HepG2 (cell line): ENCODE results near the gene BPIFA1. TPM values are rescaled to one million over a fixed set of nuclear protein-coding genes. Genes with fewer than 3 reads are reported as not detected.

Experiments used
- ATAC-seq: fragments of 200-7000 bp; cut with Tn5 transposase; 3 replicates; pipeline ENCODE4 v1.9.1; 2020; ENCODE audit warnings: mild to moderate bottlenecking, moderate library complexity
- BruUV-seq: library from RNA; stranded (reverse); fragments of 400-500 nt; replicated peaks from 2 replicates; lab custom pipeline; 2021; lab: Mats Ljungman, UMichigan
- CTCF ChIA-PET: fragments of 300-600 bp; formaldehyde crosslinking; extraction: SDS; loops from one replicate; lab custom pipeline; 2021; ENCODE audit warnings: low total read pairs, inconsistent platforms, low intra/inter-chr PET ratio; lab: Yijun Ruan, JAX
- POLR2A ChIA-PET: fragments of 350-600 bp; sonication (Branson Sonifier 250); formaldehyde crosslinking; loops from one replicate; lab custom pipeline; 2020; ENCODE audit warnings: antibody characterized with exemption, inconsistent platforms; lab: Yijun Ruan, JAX
- DNase-seq: peaks from one replicate; pipeline ENCODE4 v3.0.0-alpha.2; 2015; ENCODE audit warnings: low spot score
- FAIRE-seq: peaks from 3 replicates; lab custom pipeline; 2011; peaks lifted over from hg19 to GRCh38; lab: Jason Lieb, UNC
- H2AFZ ChIP-seq: one replicate; pipeline ENCODE4 v1.6.1; 2011; ENCODE audit warnings: low read length, inconsistent platforms
- H3K27ac ChIP-seq: fragments of 300-600 bp; 3 replicates; pipeline ENCODE4 v1.8.0; 2011; ENCODE audit warnings: mixed run types, mild to moderate bottlenecking, mixed read lengths, low read length, inconsistent platforms; ENCODE audit not compliant: insufficient read depth; ENCODE audit errors: extremely low read length
- H3K27me3 ChIP-seq, 2 experiments: fragments of 200-600 bp in 1 of 2; 2 replicates in 1 of 2; 3 replicates in 1 of 2; pipeline versions ENCODE4 v1.6.0 to v1.8.0; 2011; ENCODE audit warnings: low read length in 2 of 2, mild to moderate bottlenecking in 2 of 2, moderate library complexity in 2 of 2, inconsistent platforms in 1 of 2; ENCODE audit not compliant: insufficient read depth in 2 of 2, control insufficient read depth in 1 of 2
- H3K36me3 ChIP-seq, 2 experiments: fragments of 200-600 bp in 1 of 2; replicated peaks in 1 of 2; 2 replicates in 1 of 2; 3 replicates in 1 of 2; pipeline versions ENCODE4 v1.5.1 to v1.8.0; 2011; ENCODE audit warnings: low read length in 2 of 2, inconsistent platforms in 1 of 2; ENCODE audit not compliant: insufficient read depth in 2 of 2, control insufficient read depth in 1 of 2
- H3K4me1 ChIP-seq: 2 replicates; pipeline ENCODE4 v1.5.1; 2012; ENCODE audit warnings: low read length, inconsistent platforms; ENCODE audit not compliant: insufficient read depth
- H3K4me2 ChIP-seq: 2 replicates; pipeline ENCODE4 v1.6.0; 2011; ENCODE audit warnings: low read depth, low read length, inconsistent platforms
- H3K4me3 ChIP-seq, 3 experiments: fragments of 200-600 bp in 1 of 3; sonication (generic), shearing (Covaris generic) in 1 of 3; replicated peaks in 1 of 3; 2 replicates each; pipeline ENCODE4 v1.5.1; 2011 to 2016; ENCODE audit warnings: low read length in 3 of 3, inconsistent platforms in 2 of 3, low read depth in 2 of 3, mild to moderate bottlenecking in 2 of 3, control low read depth in 1 of 3, mixed read lengths in 1 of 3; ENCODE audit not compliant: insufficient read depth in 1 of 3
- H3K79me2 ChIP-seq: one replicate; pipeline ENCODE4 v1.6.1; 2011; ENCODE audit warnings: low read length, inconsistent platforms; ENCODE audit not compliant: insufficient read depth
- H3K9ac ChIP-seq: 2 replicates; pipeline ENCODE4 v1.6.0; 2011; ENCODE audit warnings: mild to moderate bottlenecking, low read depth, low read length, inconsistent platforms; ENCODE audit not compliant: insufficient read depth
- H3K9me3 ChIP-seq: 2 replicates; pipeline ENCODE4 v1.5.1; 2012; ENCODE audit warnings: mild to moderate bottlenecking, low read length
- H4K20me1 ChIP-seq: 2 replicates; pipeline ENCODE4 v1.6.0; 2011; ENCODE audit warnings: inconsistent platforms, mild to moderate bottlenecking, low read length, moderate library complexity; ENCODE audit not compliant: insufficient read depth
- JARID2 ChIP-seq: sonication (generic); formaldehyde crosslinking; IDR thresholded peaks from 2 replicates; pipeline ENCODE4 v1.8.1; 2023; ENCODE audit warnings: missing genetic modification reagents, inconsistent platforms; ENCODE audit not compliant: insufficient replicate concordance
- PPARG ChIP-seq: conservative IDR thresholded peaks from 2 replicates; pipeline ENCODE4 v1.6.1; 2016; ENCODE audit warnings: missing biosample characterization, missing genetic modification reagents
- SETDB1 ChIP-seq: sonication (generic); formaldehyde crosslinking; IDR thresholded peaks from 2 replicates; pipeline ENCODE4 v1.5.1; 2020; ENCODE audit warnings: missing genetic modification reagents, mild to moderate bottlenecking, borderline replicate concordance
- ZNF331 ChIP-seq: sonication (generic); formaldehyde crosslinking; IDR thresholded peaks from 2 replicates; pipeline ENCODE4 v1.4.0; 2020; ENCODE audit warnings: missing genetic modification reagents
- ZNF460 ChIP-seq: sonication (generic); formaldehyde crosslinking; IDR thresholded peaks from 2 replicates; pipeline ENCODE4 v1.5.1; 2020; ENCODE audit warnings: missing genetic modification reagents, mild to moderate bottlenecking, borderline replicate concordance
- ZNF558 ChIP-seq: sonication (generic); formaldehyde crosslinking; IDR thresholded peaks from 2 replicates; pipeline ENCODE4 v1.9.0; 2022; ENCODE audit warnings: mild to moderate bottlenecking, missing genetic modification reagents, borderline replicate concordance
- ZNF768 ChIP-seq: sonication (generic); formaldehyde crosslinking; IDR thresholded peaks from 2 replicates; pipeline ENCODE4 v1.4.0; 2020; ENCODE audit warnings: missing genetic modification reagents
- WGBS: methylation state at CpG from one replicate; pipeline ENCODE4 v1.1.6; 2017; ENCODE audit warnings: low lambda C conversion rate; 5-methylcytosine and 5-hydroxymethylcytosine counted together
- in situ Hi-C: cut with HindIII; loops from 2 replicates; pipeline ENCODE4 v1.10.0; 2017; ENCODE audit warnings: low pct_unique_long_range_greater_than_20kb; ENCODE audit not compliant: extremely low pct_ligation_motif_present
- intact Hi-C: fragments of 100-400 bp; cut with micrococcal nuclease; formaldehyde crosslinking; loops from one replicate; pipeline ENCODE4 v1.10.0; 2022; ENCODE audit not compliant: unreplicated experiment
- polyA plus RNA-seq, 8 experiments: library from polyadenylated mRNA; depleted of rRNA in 3 of 8; stranded (reverse) in 7 of 8; unstranded in 1 of 8; fragments of >200 nt; fragmentation: Illumina TruSeq in 4 of 8; extraction: Trizol in 4 of 8; gene quantifications; 2 replicates each; pipeline versions ENCODE4 v1.2.1 to v1.2.3, GENCODE V29; 2011 to 2016; ENCODE audit warnings: low read depth in 4 of 8, missing spikeins in 1 of 8, mixed read lengths in 1 of 8; ENCODE audit not compliant: insufficient read depth in 1 of 8
- total RNA-seq, 5 experiments: library from RNA; depleted of rRNA; stranded (reverse); fragments of >200 nt; fragmentation: Illumina TruSeq; extraction: Trizol; gene quantifications; 2 replicates each; pipeline ENCODE4 v1.2.3, GENCODE V29; 2016; ENCODE audit warnings: low read depth in 1 of 5

Gene BPIFA1
- total and polyA plus RNA-seq, 2 of the 13 experiments (the other 11 are each of a cell fraction or from before 2014, with no cell fraction given) = not detected

DNA sequence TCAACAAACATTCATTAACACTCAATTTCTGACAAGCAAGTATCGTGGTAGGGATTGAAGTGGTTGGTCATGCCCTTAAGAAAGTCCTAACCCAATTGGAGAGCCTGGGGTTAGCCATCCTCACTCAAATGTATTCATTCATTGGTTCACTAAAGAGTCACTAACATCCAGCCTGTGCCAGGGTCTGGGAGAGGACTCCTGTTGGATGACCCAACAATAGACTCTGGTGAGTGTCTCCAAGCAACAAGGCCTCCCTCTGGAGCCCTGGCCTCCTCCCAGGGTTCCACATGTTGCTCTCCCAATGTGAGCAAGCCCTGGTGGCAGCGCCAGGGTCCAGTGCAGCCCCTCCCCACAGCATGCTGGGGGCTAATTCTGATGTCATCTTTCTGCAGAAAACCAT, 18.7 kb upstream of the BPIFA1 start, which contains the start of gene BPIFA3:
TSS of gene BPIFA3 (plus strand) at position 301 of the 400 bp plus-strand sequence. CDS start 185 bp downstream, outside the sequence.
- TF ChIP-seq JARID2 (CRISPR knock-in tag) = no peak
- TF ChIP-seq ZNF460 (CRISPR knock-in tag) = no peak
- TF ChIP-seq PPARG = no peak
- no peak for TF ChIP-seq SETDB1 (CRISPR knock-in tag)
- no peak for TF ChIP-seq ZNF558 (CRISPR knock-in tag)
- TF ChIP-seq, all 625 proteins: peak for 0
- Histone ChIP-seq H3K27ac (no peak within 1 kb of the TSS), H3K27me3 (peaks cover 2 to 9% of the 10 kb centered on the region in 2 experiments; a peak in 2 of 5 replicates), H2AFZ (no peak within 1 kb of the TSS), H3K4me3 (no peak within 1 kb of the TSS), H3K79me2 (no peaks in the 10 kb centered on the region), H3K36me3 (no peaks in the 10 kb centered on the region), H3K9me3 (no peaks in the 10 kb centered on the region), H3K4me1 (no peaks in the 10 kb centered on the region), H3K9ac (no peak within 1 kb of the TSS), H3K4me2 (no peak within 1 kb of the TSS), H4K20me1 (0 out of 2 replicates have a peak, but pooled peaks cover 2% of the 10 kb centered on the region)
- in situ Hi-C loops = loop anchor here (10.0 kb wide), 1 partner anchor 312 kb away; no protein-coding TSS in a partner anchor
- WGBS = 0% methylated on average over 2 of the region's 2 CpGs
- DNase-seq (no peak), ATAC-seq (no peak), FAIRE-seq (no peak)
- intact Hi-C loops = no loop called here
- POLR2A ChIA-PET = no interaction called here
- BruUV-seq = no TSS peak
- CTCF ChIA-PET = no interaction called here

DNA sequence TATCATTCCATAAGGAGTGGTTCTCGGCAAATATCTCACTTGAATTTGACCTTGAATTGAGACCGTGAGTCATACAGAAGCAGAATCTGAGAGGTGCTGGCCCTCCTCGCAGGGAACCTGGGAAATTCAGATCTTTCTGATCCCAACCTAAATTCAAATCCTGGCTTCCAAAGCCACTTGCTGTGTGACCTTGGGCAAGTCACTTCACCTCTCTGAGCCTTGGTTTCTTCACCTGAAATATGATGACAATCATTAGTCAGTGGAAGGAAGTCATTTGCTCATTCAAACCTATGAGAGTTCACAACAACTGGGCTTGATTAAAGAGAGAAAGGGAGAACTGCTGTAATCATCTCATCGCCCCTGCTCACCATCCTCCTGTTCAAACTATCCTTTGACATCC, 11.4 kb upstream of the BPIFA1 start:
- in situ Hi-C loops = no loop called here
- Histone ChIP-seq H3K36me3 (no peaks in the 10 kb centered on the region), H3K4me1 (no peaks in the 10 kb centered on the region), H3K79me2 (no peaks in the 10 kb centered on the region), H2AFZ (no peak overlapping the region), H3K9ac (no peak overlapping the region), H3K4me3 (no peak overlapping the region), H4K20me1 (no peaks in the 10 kb centered on the region), H3K4me2 (no peak overlapping the region)
- BruUV-seq = no TSS peak
- FAIRE-seq (no peak), ATAC-seq (no peak), DNase-seq (no peak)
- ChIA-PET POLR2A (no interaction called here), CTCF (no interaction called here)
- intact Hi-C loops = no loop called here
- peak; percentile 68; the same call in 1 of the 2 replicates for TF ChIP-seq ZNF768 (CRISPR knock-in tag)
- no peak for TF ChIP-seq ZNF331 (CRISPR knock-in tag)
- TF ChIP-seq, all 625 proteins: peak for 1
- Histone ChIP-seq H3K27ac (no peak overlapping the region), H3K9me3 (no peaks in the 10 kb centered on the region), H3K27me3 (peaks cover 3 to 21% of the 10 kb centered on the region in 2 experiments; a peak in 2 of 5 replicates)
- 13% methylated on average over 4 of the region's 4 CpGs for WGBS
